LNCAP (cell line): ENCODE measurements around the gene MYO18B.

Experiments used
- TF ChIP-seq, protein P1 (sequence below): fragments of 450-650 bp; IDR thresholded peaks from 2 replicates; pipeline ENCODE4 v1.5.1; 2017; ENCODE audit warnings: mild to moderate bottlenecking

The MYO18B gene

DNA sequence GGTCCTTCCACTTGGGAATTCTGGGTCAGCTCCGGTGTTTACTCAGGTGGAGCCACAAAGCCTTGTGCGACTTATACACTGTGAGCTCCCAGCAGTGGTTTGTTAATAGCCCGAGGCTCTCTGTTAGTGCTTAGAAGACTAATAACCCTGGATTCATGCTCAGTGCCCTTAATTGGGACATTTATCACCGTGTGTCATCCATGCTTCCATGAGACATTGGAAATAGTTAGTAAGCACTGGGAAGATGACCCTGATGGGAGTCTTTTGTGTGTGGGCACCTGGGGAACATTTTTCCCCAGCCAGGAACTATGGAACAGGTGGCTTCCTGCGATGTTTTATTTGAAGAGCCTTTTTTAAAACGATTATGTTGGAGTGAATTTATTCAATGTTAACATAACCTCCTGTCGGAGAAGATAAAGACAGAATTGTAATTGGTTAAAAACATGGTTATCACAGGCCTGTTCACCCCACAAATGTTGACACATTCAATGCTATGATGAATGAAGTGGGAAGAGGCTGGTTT lies 188.9 kb downstream of the MYO18B start:
- TF ChIP-seq, protein P1, sequence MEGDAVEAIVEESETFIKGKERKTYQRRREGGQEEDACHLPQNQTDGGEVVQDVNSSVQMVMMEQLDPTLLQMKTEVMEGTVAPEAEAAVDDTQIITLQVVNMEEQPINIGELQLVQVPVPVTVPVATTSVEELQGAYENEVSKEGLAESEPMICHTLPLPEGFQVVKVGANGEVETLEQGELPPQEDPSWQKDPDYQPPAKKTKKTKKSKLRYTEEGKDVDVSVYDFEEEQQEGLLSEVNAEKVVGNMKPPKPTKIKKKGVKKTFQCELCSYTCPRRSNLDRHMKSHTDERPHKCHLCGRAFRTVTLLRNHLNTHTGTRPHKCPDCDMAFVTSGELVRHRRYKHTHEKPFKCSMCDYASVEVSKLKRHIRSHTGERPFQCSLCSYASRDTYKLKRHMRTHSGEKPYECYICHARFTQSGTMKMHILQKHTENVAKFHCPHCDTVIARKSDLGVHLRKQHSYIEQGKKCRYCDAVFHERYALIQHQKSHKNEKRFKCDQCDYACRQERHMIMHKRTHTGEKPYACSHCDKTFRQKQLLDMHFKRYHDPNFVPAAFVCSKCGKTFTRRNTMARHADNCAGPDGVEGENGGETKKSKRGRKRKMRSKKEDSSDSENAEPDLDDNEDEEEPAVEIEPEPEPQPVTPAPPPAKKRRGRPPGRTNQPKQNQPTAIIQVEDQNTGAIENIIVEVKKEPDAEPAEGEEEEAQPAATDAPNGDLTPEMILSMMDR: no peak

DNA sequence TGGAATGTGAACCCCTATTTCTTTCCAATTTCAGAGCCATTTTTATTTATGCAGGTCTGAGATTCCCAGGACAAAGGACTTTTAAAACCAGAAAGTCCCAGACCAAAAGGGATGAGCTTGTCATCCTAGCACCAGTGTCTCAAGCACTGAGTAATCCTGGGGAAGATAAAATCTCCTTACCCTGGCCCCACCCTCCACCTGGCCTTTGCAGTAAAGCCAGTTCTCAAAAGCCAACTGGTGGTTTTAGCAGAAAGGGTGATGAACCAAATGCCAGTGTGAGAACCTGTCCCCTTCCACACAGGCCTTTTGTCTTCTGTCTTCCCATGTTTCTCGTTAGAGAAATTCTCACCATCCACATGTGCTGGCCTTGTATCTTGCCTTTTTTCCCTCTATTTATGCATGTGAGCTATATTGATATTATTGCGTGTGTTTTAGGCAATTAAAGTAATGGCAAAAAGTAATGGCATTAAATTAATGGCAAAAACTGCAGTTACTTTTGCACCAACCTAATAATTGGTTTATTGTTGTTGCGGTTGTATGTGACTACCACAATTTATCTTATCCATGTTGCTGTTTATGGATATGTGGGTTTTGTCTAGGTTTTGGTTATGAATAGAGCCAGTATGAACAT lies 191.3 kb downstream of the MYO18B start:
- TF ChIP-seq, protein P1: no peak

DNA sequence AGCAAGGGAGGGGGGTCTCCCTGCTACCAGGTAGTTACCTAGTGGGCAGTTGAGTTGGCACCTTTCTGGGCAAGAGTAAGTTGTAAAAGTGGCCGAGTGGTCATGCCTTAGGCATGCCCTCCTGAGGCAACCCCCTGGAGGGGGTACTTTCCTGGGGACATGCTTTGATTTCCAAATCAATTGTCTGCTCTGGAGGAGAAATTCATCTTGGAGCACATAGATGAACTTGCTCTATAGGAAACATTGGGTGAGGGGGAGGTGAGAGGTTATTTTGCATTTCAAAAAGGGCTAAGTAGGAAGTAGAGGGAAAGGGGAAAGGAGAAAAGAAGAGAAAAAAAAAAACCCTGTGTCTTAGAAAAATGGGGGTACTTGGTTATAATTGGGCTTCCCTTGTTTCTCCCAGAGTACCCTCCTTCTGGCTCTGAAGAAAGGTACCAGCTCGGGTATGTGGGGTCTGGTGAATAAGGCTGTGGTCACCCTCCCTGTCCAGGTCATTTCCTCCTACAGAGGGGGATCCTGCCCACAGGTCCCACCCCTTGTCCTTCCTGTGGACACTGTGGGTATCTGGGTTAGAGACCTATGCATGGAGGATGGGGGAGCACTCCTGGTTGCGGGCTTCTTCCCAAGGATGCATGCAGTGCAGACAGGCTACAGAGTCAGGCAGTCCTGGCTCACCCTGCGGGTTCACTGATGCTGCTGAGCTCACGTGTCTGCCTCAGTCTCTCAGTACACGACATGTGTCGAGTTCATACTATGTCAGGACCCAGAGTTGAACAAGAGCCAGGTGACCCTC lies 193.5 kb downstream of the MYO18B start:
- TF ChIP-seq, protein P1: no peak

DNA sequence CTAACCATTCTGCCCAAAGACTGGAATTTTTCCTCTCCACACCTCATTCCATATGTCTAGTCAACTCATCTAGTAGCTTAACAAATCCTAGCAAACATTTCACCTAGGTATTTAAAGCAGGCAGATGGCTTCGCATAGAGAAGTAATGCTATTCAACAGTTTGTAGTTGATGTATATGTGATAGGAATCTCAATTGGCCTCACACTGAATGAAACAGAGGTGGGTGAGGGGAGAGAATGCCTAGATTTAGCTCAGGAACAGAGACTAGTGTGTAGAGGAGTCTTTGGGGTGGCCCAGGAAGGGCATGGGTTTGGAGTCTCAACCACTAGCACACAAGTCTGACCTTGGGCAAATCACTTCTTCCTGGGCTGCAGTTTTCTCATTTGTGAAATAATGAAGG lies 196.2 kb downstream of the MYO18B start:
- TF ChIP-seq, protein P1: no peak

DNA sequence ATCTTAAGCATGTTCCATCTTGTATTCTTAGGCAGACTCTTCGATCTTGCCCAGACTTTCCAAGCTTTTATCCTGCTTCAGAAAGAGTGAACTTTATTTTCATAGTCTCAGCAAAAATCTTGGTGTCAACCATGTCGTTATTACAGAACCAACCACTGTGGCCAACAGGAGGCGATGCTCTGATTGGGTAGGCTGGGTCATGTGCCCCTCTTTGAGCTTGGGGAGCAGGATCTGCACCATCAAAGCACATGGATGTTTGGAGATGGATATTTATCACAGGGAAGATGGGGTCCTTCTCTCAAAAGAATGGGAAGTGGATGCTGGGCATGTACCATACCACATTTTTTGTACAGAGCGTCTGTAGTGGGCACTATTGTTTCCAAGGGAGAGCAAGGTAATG lies 197.4 kb downstream of the MYO18B start:
- TF ChIP-seq, protein P1: no peak

DNA sequence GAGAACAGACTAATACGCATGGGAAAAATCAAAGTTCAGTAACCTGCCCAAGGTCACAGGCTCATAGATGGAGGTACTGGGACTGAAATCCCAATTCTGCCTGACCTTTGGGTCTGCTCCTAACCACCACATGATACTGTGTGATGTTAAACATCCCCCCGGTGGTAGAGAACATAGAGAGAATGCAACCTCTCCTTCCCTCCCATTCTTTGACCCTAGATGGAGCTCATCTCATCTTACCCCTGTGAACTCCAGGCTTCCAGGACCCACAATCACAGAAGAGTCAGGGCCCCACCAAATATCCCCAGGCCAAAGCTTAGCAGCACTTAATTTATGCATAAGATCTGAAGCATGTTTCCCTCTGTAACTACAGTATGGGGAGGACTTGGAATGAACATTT lies 198.5 kb downstream of the MYO18B start:
- TF ChIP-seq, protein P1: no peak

DNA sequence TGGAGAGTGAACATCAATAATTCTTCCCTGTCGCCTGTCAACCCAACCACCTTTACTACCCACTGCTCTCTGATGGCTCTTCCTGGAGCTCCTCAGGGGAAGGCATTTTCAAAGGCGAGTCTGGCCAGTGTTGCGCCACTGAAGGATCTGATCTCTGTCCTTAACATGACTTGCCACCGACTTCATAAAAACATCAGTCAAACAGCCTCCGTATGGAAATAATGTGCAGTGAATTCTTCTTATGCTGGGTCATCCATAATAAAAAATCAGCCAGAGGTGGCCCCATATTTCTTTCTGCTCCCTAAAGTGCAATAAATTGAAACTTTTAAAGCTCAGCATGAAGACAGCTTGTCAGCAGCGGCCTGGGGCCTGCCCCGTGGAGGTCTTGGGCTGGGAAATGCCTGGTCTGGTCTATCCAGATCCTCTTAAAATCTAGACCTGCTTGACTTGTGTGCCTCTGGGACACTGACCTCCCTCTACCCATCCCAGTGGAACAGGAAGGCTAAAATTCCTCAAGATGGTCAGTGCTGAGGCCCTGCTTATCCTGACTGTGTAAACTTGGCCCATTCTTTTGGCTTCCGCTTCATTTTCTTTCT lies 199.5 kb downstream of the MYO18B start:
- TF ChIP-seq, protein P1: no peak
